GM21381 (cell line): ENCODE results near the gene STMN3.

ENCODE experiments used
- ATAC-seq: cut with Tn5 transposase; IDR thresholded peaks from one replicate; pipeline ENCODE4 v1.9.1; 2021; ENCODE audit warnings: mild to moderate bottlenecking, moderate library complexity; ENCODE audit not compliant: unreplicated experiment

STMN3 gene

GRCh38 chr20:63591147-63591533 is 62.1 kb downstream of the STMN3 start:
- no peak for ATAC-seq

GRCh38 chr20:63590218-63591146 is 62.7 kb downstream of the STMN3 start:
- no peak for ATAC-seq
